PFSK-1 (cell line): Measurements from ENCODE around the gene IRAK1.

ENCODE experiments used
- FOXP2 ChIP-seq: optimal IDR thresholded peaks from 2 replicates; pipeline ENCODE3; 2011; ENCODE audit warnings: borderline replicate concordance, control low read depth, inconsistent platforms; ENCODE audit not compliant: insufficient read depth; ENCODE audit errors: extremely low read length, extremely low read depth
- POLR2AphosphoS5 ChIP-seq: IDR thresholded peaks from 2 replicates; pipeline ENCODE4 v1.6.1; 2012; ENCODE audit warnings: low read depth, mild to moderate bottlenecking, control low read depth, low read length, moderate library complexity
- REST ChIP-seq, 2 experiments: IDR thresholded peaks; 2 replicates each; pipeline versions ENCODE4 v1.6.1 to v1.8.0; 2011 to 2012; ENCODE audit warnings: low read depth in 2 of 2, low read length in 2 of 2, control low read depth in 1 of 2, inconsistent platforms in 1 of 2, mild to moderate bottlenecking in 1 of 2, moderate library complexity in 1 of 2; ENCODE audit not compliant: insufficient read depth in 1 of 2
- SIN3A ChIP-seq: IDR thresholded peaks from 2 replicates; pipeline ENCODE4 v1.6.1; 2012; ENCODE audit warnings: mild to moderate bottlenecking, low read length, moderate library complexity, borderline replicate concordance; ENCODE audit not compliant: insufficient read depth
- TAF1 ChIP-seq: IDR thresholded peaks from 2 replicates; pipeline ENCODE4 v1.6.1; 2012; ENCODE audit warnings: low read length, control low read depth, borderline replicate concordance; ENCODE audit not compliant: insufficient read depth

Gene IRAK1

GRCh38 chrX:154051201-154051810, 31.6 kb upstream of the IRAK1 start:
- no peak for TF ChIP-seq REST (IDR thresholded peaks at IDR 0.05; ENCODE audit: insufficient read depth in 1 of 2, low read depth in 2 of 2, low read length in 2 of 2)
- no peak for TF ChIP-seq SIN3A
- TF ChIP-seq TAF1, result no peak
- no peak for TF ChIP-seq POLR2AphosphoS5
- no peak for TF ChIP-seq FOXP2

- TF ChIP-seq REST (IDR thresholded peaks at IDR 0.05; ENCODE audit: insufficient read depth in 1 of 2, low read depth in 2 of 2, low read length in 2 of 2) (no peak), POLR2AphosphoS5 (no peak), SIN3A (no peak), TAF1 (no peak), FOXP2 (no peak)
Measured at GRCh38 chrX:154050113-154050495, 30.4 kb upstream of the IRAK1 start.

GRCh38 chrX:154049209-154050112, 29.8 kb upstream of the IRAK1 start:
- no peak for TF ChIP-seq REST (IDR thresholded peaks at IDR 0.05; ENCODE audit: insufficient read depth in 1 of 2, low read depth in 2 of 2, low read length in 2 of 2)
- TF ChIP-seq TAF1, result no peak
- TF ChIP-seq FOXP2, result no peak
- TF ChIP-seq SIN3A, result no peak
- TF ChIP-seq POLR2AphosphoS5, result no peak

- no peak for TF ChIP-seq POLR2AphosphoS5
- no peak for TF ChIP-seq REST (IDR thresholded peaks at IDR 0.05; ENCODE audit: insufficient read depth in 1 of 2, low read depth in 2 of 2, low read length in 2 of 2)
- TF ChIP-seq FOXP2, result no peak
- TF ChIP-seq SIN3A, result no peak
- no peak for TF ChIP-seq TAF1
Measured at GRCh38 chrX:154048398-154048797, 28.7 kb upstream of the IRAK1 start.
